ENCODE measurements around the gene LRRC55. TPM values are rescaled to one million over a fixed set of nuclear protein-coding genes. Genes with fewer than 3 reads are reported as not detected.

LRRC55 gene
- total RNA-seq, 1 experiment from 2014 or later, result not detected

DNA sequence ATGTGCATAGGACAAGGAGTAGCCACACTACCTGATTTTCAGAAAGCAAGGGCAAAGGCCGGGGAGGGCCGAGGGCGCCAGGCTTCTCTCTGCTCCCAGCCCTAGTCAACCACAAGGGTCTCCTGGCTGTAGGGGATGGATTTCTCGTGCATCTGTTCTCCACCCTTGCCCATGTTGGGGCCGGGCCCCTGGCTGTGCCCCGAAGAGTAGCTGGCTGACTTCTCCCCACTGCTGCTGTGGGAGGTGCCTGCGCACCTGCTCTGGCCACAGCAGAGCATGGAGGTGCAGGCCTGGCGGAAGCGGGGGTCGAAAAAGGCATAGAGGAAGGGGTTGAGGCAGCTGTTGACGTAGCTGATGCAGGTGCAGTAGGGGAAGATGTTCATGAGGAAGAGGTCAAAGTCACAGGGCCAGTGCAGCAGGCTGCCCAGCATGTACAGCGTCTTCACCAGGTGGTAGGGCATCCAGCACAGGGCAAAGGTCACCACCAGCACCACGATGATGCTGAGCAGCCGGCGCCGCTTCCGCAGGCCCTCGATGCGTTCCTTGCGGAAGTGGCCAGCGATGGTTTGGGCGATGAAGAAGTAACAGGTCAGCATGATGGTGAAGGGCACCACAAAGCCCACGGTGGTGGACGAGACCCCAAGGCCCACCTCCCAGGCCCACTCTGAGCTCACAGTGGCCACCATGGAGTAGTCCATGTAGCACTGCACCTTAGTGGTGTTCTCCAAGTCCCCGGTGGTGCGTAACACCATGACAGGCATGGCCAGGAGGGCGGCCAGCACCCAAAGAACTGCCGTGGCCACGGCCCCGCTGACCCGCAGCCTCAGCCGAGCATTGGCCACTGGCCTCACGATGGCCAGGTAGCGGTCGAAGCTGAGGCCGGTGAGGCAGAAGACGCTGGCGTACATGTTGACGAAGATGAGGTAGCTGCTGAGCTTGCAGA lies 54.3 kb downstream of the LRRC55 start:
- Histone ChIP-seq H3K27me3 (ENCODE audit: control insufficient read depth, insufficient read depth, low read length) (peaks cover 7% of the 10 kb centered on the region), H3K36me3 (ENCODE audit: control insufficient read depth, insufficient read depth, low read length) (no peaks in the 10 kb centered on the region), H3K4me1 (ENCODE audit: control insufficient read depth, insufficient read depth, low read length) (no peaks in the 10 kb centered on the region), H3K9me3 (ENCODE audit: control insufficient read depth, insufficient read depth, low read depth, low read length) (no peaks in the 10 kb centered on the region), H3K27ac (ENCODE audit: low read length) (no peak overlapping the region), H3K4me3 (ENCODE audit: low read depth in 2 of 2, low read length in 2 of 2) (no peak overlapping the region)
- BruUV-seq (replicated peaks), result no TSS peak
- POLR2A ChIA-PET, result no interaction called here
- ATAC-seq (no peak), DNase-seq (ENCODE audit: low read depth, low spot score) (no peak)
- CTCF ChIA-PET, result no interaction called here
- in situ Hi-C loops (cut with HindIII; ENCODE audit: low pct_unique_long_range_greater_than_20kb, low sequenced_read_pairs), result no loop called here
- intact Hi-C loops (cut with micrococcal nuclease; ENCODE audit: unreplicated experiment), result no loop called here
- TF ChIP-seq, protein P1, sequence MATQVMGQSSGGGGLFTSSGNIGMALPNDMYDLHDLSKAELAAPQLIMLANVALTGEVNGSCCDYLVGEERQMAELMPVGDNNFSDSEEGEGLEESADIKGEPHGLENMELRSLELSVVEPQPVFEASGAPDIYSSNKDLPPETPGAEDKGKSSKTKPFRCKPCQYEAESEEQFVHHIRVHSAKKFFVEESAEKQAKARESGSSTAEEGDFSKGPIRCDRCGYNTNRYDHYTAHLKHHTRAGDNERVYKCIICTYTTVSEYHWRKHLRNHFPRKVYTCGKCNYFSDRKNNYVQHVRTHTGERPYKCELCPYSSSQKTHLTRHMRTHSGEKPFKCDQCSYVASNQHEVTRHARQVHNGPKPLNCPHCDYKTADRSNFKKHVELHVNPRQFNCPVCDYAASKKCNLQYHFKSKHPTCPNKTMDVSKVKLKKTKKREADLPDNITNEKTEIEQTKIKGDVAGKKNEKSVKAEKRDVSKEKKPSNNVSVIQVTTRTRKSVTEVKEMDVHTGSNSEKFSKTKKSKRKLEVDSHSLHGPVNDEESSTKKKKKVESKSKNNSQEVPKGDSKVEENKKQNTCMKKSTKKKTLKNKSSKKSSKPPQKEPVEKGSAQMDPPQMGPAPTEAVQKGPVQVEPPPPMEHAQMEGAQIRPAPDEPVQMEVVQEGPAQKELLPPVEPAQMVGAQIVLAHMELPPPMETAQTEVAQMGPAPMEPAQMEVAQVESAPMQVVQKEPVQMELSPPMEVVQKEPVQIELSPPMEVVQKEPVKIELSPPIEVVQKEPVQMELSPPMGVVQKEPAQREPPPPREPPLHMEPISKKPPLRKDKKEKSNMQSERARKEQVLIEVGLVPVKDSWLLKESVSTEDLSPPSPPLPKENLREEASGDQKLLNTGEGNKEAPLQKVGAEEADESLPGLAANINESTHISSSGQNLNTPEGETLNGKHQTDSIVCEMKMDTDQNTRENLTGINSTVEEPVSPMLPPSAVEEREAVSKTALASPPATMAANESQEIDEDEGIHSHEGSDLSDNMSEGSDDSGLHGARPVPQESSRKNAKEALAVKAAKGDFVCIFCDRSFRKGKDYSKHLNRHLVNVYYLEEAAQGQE (IDR thresholded peaks at IDR 0.05; ENCODE audit: insufficient read depth in 1 of 2, low read depth in 2 of 2, low read length in 1 of 2), result no peak
- TF ChIP-seq CTCF (IDR thresholded peaks at IDR 0.05), result no peak
- no peak for TF ChIP-seq POLR2AphosphoS5 (IDR thresholded peaks at IDR 0.05; ENCODE audit: low read depth, low read length)
- no peak for TF ChIP-seq SIN3A (IDR thresholded peaks at IDR 0.05; ENCODE audit: borderline replicate concordance, insufficient read depth, low read depth, low read length)
- TF ChIP-seq TCF7L2 (IDR thresholded peaks at IDR 0.05; ENCODE audit: low read depth, low read length), result no peak

DNA sequence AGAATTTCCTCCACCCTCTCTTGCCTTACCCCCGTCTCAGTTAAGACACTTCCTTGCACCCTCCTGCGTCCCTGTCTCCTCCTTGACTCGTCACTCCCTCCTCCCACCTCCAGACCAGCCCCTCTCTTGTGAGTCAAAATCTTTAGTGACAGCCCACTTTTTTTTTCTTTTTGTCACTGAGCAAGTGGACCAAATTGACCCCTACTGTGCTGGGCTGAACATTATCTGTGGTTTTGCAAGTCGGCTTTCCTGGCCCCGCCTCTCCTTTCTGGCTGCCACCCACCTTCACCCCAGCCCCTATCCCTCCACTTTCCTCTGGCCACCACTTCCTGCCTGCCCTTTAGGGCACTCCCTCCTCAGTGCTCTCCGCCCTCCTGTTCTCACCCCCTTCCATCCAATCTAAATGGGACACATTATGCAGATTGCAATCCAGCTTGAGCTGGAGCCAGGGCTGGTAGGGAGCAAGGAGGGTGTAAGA lies 55.5 kb downstream of the LRRC55 start, which contains the start of gene APLNR:
Gene APLNR, minus strand, starts transcription at position 47 of the 478 bp plus-strand sequence. CDS start 246 bp downstream, outside the sequence.
- intact Hi-C loops (cut with micrococcal nuclease; ENCODE audit: unreplicated experiment), result no loop called here
- peaks cover 3% of the 10 kb centered on the region for H3K27me3 ChIP-seq (ENCODE audit: control insufficient read depth, insufficient read depth, low read length)
- ATAC-seq, result no peak

More for the DNA sequence above, 55.5 kb downstream of the LRRC55 start, which contains the start of gene APLNR:
- no peaks in the 10 kb centered on the region for H3K36me3 ChIP-seq (ENCODE audit: control insufficient read depth, insufficient read depth, low read length)
- in situ Hi-C loops (cut with HindIII; ENCODE audit: low pct_unique_long_range_greater_than_20kb, low sequenced_read_pairs), result no loop called here
- ChIA-PET POLR2A (no interaction called here), CTCF (no interaction called here)
- no TSS peak for BruUV-seq (replicated peaks)
- no peak within 1 kb of the TSS for H3K27ac ChIP-seq (ENCODE audit: low read length)
- no peak for DNase-seq (ENCODE audit: low read depth, low spot score)
- H3K4me3 ChIP-seq (ENCODE audit: low read depth in 2 of 2, low read length in 2 of 2), result no peak within 1 kb of the TSS
- no peaks in the 10 kb centered on the region for H3K4me1 ChIP-seq (ENCODE audit: control insufficient read depth, insufficient read depth, low read length)
- H3K9me3 ChIP-seq (ENCODE audit: control insufficient read depth, insufficient read depth, low read depth, low read length), result no peaks in the 10 kb centered on the region
- TF ChIP-seq TCF7L2 (IDR thresholded peaks at IDR 0.05; ENCODE audit: low read depth, low read length) (no peak), CTCF (IDR thresholded peaks at IDR 0.05) (no peak), POLR2AphosphoS5 (IDR thresholded peaks at IDR 0.05; ENCODE audit: low read depth, low read length) (no peak), SIN3A (IDR thresholded peaks at IDR 0.05; ENCODE audit: borderline replicate concordance, insufficient read depth, low read depth, low read length) (no peak)
- TF ChIP-seq, protein P1 (IDR thresholded peaks at IDR 0.05; ENCODE audit: insufficient read depth in 1 of 2, low read depth in 2 of 2, low read length in 1 of 2), result no peak
